Activated CD4-positive, alpha-beta T cell treated with anti-CD3 and anti-CD28 coated beads, Interleukin-2, amount 50 U/mL, for 16 hours (primary cell): ENCODE data around the gene TRAPPC12.
"Not testable (repeated sequence)": the region's sequence is repeated elsewhere in the genome, so short reads cannot be mapped to it uniquely, and the experiment has no call there.

ENCODE experiments used
- DNase-seq: peaks from one replicate; pipeline ENCODE4 v3.0.0-alpha.2; 2020

The TRAPPC12 gene

GRCh38 chr2:3369340-3370181 is 9.9 kb upstream of the TRAPPC12 start:
- DNase-seq: not testable (repeated sequence)

- no peak for DNase-seq
Measured at GRCh38 chr2:3376821-3377220, 2.7 kb upstream of the TRAPPC12 start.

- DNase-seq: peak; percentile 50
Measured at GRCh38 chr2:3377279-3377611, 2.2 kb upstream of the TRAPPC12 start.

GRCh38 chr2:3377612-3378432 is 1.7 kb upstream of the TRAPPC12 start, which contains the start of gene EIPR1:
EIPR1 (minus strand) TSS chr2:3377818; CDS start chr2:3377689, 129 bp downstream.
- peak; percentile 98 for DNase-seq

GRCh38 chr2:3379339-3379646 is 201 bp upstream of the TRAPPC12 start:
- no peak for DNase-seq

- no peak for DNase-seq
Measured at GRCh38 chr2:3386448-3386958, 7.0 kb downstream of the TRAPPC12 start.

- no peak for DNase-seq
Measured at GRCh38 chr2:3387011-3387410, 7.5 kb downstream of the TRAPPC12 start.

- DNase-seq: no peak
Measured at GRCh38 chr2:3387644-3388411, 8.3 kb downstream of the TRAPPC12 start.

- DNase-seq: no peak
Measured at GRCh38 chr2:3388412-3388738, 8.9 kb downstream of the TRAPPC12 start.

- no peak for DNase-seq
Measured at GRCh38 chr2:3389193-3389592, 9.7 kb downstream of the TRAPPC12 start.

- DNase-seq: no peak
Measured at GRCh38 chr2:3390041-3390440, 10.5 kb downstream of the TRAPPC12 start.

GRCh38 chr2:3392216-3392615 is 12.7 kb downstream of the TRAPPC12 start:
- DNase-seq: no peak

GRCh38 chr2:3396920-3397559 is 17.5 kb downstream of the TRAPPC12 start:
- no peak for DNase-seq

- DNase-seq: no peak
Measured at GRCh38 chr2:3398857-3399256, 19.4 kb downstream of the TRAPPC12 start.

GRCh38 chr2:3399381-3399780 is 19.9 kb downstream of the TRAPPC12 start:
- no peak for DNase-seq

- no peak for DNase-seq
Measured at GRCh38 chr2:3399829-3400228, 20.3 kb downstream of the TRAPPC12 start.

- DNase-seq: no peak
Measured at GRCh38 chr2:3403587-3404334, 24.3 kb downstream of the TRAPPC12 start.

- DNase-seq: no peak
Measured at GRCh38 chr2:3404349-3404894, 24.9 kb downstream of the TRAPPC12 start.

GRCh38 chr2:3405307-3405706 is 25.8 kb downstream of the TRAPPC12 start:
- no peak for DNase-seq

- no peak for DNase-seq
Measured at GRCh38 chr2:3405876-3406275, 26.4 kb downstream of the TRAPPC12 start.

- no peak for DNase-seq
Measured at GRCh38 chr2:3406501-3406900, 27.0 kb downstream of the TRAPPC12 start.

GRCh38 chr2:3408781-3409180 is 29.3 kb downstream of the TRAPPC12 start:
- no peak for DNase-seq
